ENCODE measurements around the gene NFE2L3. TPM values are rescaled to one million over a fixed set of nuclear protein-coding genes. Genes with fewer than 3 reads are reported as not detected.

The NFE2L3 gene
- total and polyA plus RNA-seq, 2 donors (not counting 3 experiments of a cell fraction or from before 2014, with no cell fraction given) = 29.6 to 40.2 TPM

- no peak overlapping the region for H2AFZ ChIP-seq (ENCODE audit: low read depth, low read length)
- no peak overlapping the region for H3K4me3 ChIP-seq (replicated peaks in 1 of 3; ENCODE audit: insufficient read depth in 1 of 3, low read depth in 1 of 3, low read length in 3 of 3)
- no peak overlapping the region for H3K9ac ChIP-seq (replicated peaks; ENCODE audit: extremely low read depth, insufficient read depth, low read length)
- intact Hi-C loops (cut with micrococcal nuclease) (no loop called here), dilution Hi-C loops (cut with MboI; ENCODE audit: extremely low pct_ligation_motif_present, low sequenced_read_pairs) (no loop called here)
- no peaks in the 10 kb centered on the region for H3K27me3 ChIP-seq (ENCODE audit: control insufficient read depth in 2 of 2, insufficient read depth in 2 of 2, low read length in 2 of 2)
- POLR2A ChIA-PET = interaction anchor here (1.0 to 1.2 kb wide), 3 partner anchors 9 to 39 kb away, joined by 3 to 5 read pairs (median 3); partner anchors contain the start of gene NFE2L3
- H3K4me1 ChIP-seq (ENCODE audit: control insufficient read depth, extremely low read depth, insufficient read depth, low read length) = peaks cover 34% of the 10 kb centered on the region
- no peak overlapping the region for H3K4me2 ChIP-seq (ENCODE audit: insufficient read depth, low read length)
- H4K20me1 ChIP-seq (replicated peaks; ENCODE audit: control insufficient read depth, extremely low read depth, insufficient read depth, low read length) = no peaks in the 10 kb centered on the region
- H3K9me3 ChIP-seq (replicated peaks; ENCODE audit: control insufficient read depth, insufficient read depth, low read length) = no peaks in the 10 kb centered on the region
- TF ChIP-seq JUN (IDR thresholded peaks at IDR 0.05; ENCODE audit: borderline replicate concordance, insufficient read depth, insufficient read length, low read depth) (no peak), FOS (IDR thresholded peaks at IDR 0.05; ENCODE audit: borderline replicate concordance, insufficient read depth, low read length) (no peak), MAX (IDR thresholded peaks at IDR 0.05; ENCODE audit: insufficient read depth, insufficient read length) (no peak), POLR2A (IDR thresholded peaks at IDR 0.05; ENCODE audit: low read depth, low read length) (no peak), CTCF (IDR thresholded peaks at IDR 0.05; ENCODE audit: extremely low read depth in 1 of 2, insufficient read depth in 1 of 2, low read depth in 1 of 2, low read length in 2 of 2) (no peak), MYC (IDR thresholded peaks at IDR 0.05; ENCODE audit: low read depth, low read length) (no peak), GATA2 (IDR thresholded peaks at IDR 0.05; ENCODE audit: insufficient read depth, insufficient read length, low read depth, low read length) (no peak), POLR2AphosphoS5 (IDR thresholded peaks at IDR 0.05; ENCODE audit: insufficient read depth, low read depth, low read length) (no peak), EZH2 (IDR thresholded peaks at IDR 0.05; ENCODE audit: borderline replicate concordance, low read depth, low read length, severe bottlenecking) (no peak)
- no peak for DNase-seq (ENCODE audit: low read depth, low spot score)
- no TSS peak for BruUV-seq (replicated peaks)
- no peaks in the 10 kb centered on the region for H3K36me3 ChIP-seq (ENCODE audit: control insufficient read depth in 2 of 2, extremely low read depth in 1 of 2, insufficient read depth in 2 of 2, low read length in 2 of 2)
- H3K79me2 ChIP-seq (ENCODE audit: control insufficient read depth, insufficient read depth, low read length) = peaks cover 52% of the 10 kb centered on the region
- CTCF ChIA-PET = interaction anchor here (0.6 to 3.2 kb wide), 8 partner anchors 9 to 70 kb away, joined by 3 to 11 read pairs (median 4); partner anchors contain the start of gene NFE2L3
- no peak for FAIRE-seq
- no peak overlapping the region for H3K27ac ChIP-seq (ENCODE audit: insufficient read depth, low read depth, low read length)
- H3K9me1 ChIP-seq (replicated peaks; ENCODE audit: control insufficient read depth, extremely low read depth, insufficient read depth, low read length) = no peaks in the 10 kb centered on the region
Measured at GRCh38 chr7:26160896-26161295, 8.9 kb downstream of the NFE2L3 start.

Data from endothelial cell of umbilical vein (primary cell).